ENCODE measurements around the gene TPCN1.
A peak's percentile ranks its signal among the peaks of the same experiment; 100 is the strongest.

TPCN1 gene

DNA sequence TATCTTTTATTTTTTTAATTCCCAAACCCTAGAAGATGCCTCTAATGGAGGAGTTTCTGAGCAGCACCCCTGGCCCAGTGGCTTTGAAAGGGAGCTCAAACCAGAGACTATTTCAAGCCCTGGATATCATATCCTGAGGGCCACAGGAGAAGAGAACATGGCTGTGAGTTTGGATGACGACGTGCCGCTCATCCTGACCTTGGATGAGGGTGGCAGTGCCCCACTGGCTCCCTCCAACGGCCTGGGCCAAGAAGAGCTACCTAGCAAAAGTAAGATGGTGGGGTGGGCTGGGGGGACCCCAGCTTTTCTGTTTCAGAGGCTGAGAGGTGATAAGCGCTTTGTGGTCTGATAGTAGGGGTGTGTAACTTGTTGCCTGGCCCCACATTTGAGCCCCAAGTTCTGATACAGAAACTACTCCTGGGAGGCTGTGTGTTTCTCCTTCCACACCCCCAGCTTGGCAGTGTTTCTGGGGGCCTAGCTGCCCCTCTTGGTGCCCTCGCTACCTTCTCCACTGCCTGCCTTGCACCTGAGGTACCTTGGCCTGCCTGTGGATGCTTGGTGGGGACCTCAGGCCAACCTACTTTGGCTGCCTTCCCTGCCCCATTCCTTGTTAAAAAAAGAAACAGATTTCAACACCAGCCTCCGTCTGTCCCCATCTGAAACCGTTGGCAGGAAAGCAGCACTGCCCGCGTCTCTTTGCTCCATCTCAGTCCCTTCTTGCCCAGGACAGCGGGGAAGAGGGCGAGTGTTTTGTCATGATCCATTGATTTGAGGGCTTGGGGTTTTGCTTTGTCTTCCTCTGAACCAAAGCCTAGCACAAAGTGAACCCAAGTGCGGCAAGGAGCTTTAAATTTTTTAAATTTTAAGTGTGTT is 5.7 kb downstream of the TPCN1 start:
- DNase-seq (ENCODE audit: low read depth) = no peak

DNA sequence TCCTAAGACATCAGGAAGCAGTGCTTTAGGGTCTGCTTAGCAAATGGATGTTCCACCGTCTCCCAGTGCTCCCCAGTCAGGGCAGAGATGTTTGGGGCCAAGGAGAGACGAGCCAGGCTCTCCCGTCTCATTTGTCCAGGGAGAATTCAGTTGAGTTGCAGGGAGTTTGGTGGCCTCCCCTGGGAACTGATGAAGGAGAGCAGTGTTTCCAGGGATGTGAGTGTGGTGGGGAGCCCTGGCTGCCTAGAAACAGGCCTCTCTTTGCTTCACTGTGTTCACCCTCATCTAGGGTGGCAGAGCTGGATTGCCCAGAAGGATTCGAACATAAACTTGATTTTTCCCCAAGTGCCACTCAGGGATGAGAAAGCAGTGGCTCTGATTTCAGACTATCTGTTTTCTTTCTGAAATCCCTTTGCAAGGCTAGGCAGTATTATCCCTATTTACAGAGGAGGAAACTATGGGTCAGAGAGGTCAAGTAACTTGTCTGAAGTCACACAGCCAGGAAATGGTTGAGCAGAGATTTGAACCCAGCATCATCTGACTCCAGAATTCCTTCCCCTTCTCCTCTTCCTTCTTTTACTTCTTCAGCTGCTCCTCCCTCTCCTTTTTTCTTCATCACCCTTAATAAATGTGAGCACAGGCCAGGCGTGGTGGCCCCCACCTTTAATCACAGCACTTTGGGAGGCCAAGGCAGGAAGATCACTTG is 6.6 kb downstream of the TPCN1 start:
- no peak for DNase-seq (ENCODE audit: low read depth)

DNA sequence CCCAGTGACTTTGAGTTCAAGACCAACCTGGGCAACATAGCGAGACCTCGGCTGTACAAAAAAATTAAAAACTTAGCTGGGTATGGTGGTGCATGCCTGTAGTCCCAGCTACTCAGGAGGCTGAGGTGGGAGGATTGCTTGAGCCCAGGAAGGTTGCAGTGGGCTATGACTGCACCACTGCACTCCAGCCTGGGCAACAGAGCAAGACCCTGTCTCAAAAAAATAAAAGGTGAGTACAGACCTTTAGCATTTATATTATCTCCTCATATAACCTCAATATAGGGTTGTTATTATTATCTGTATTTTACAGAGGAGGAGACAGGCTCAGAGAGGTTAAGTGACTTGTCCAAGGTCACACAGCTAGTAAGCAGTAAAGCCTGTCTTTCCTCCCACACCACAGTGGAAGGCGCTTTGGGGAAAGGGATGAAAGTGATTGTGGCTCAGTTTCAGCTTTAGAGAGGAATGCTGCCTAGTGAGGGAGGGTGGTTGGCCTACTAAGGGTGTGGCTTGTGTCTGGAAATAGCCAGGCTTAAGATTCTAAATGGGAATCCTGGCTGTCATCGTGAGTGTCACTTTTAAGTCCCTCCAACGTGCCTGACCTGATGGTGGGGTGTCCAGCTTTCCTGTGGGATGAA is 7.2 kb downstream of the TPCN1 start:
- DNase-seq (ENCODE audit: low read depth) = no peak

DNA sequence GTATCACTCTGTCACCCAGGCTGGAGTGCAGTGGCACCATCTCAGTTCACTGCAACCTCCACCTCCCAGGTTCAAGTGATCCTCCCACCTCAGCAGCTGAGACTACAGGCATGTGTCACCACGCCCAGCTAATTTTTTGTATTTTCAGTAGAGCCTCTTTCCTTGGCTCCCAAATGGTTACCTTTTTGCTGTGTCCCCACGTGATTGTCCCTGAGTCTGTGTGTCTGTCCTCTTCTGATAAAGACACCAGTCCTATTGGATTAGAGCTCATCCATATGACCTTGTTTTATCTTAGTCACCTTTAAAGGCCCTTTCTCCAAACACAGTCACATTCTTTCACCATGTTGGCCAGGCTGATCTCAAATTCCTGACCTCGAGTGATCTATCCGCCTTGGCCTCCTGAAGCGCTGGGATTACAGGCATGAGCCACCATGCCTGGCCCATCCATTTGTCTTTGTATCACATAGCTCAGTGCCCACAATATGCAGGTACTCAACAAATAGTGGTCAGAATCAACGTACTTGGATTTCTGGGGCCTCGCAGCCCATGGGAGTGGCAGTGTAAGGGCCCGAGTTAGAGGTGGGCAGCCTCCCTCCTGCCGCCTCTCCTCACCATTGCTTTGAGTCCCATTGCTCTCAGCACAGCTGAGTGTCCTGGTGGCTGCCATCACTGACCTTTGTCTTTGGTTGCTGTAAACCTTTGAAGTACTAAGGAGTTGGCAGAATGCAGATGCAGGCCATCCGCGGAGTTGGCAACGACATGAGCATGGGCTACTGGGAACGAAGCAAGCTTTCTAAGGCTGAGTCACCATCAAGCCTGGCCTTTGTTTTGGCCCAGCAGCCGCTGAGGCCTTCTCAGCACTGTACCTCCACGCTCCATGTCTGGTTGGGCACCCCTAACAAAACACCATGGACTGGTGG is 9.3 kb downstream of the TPCN1 start:
- DNase-seq (ENCODE audit: low read depth) = no peak

DNA sequence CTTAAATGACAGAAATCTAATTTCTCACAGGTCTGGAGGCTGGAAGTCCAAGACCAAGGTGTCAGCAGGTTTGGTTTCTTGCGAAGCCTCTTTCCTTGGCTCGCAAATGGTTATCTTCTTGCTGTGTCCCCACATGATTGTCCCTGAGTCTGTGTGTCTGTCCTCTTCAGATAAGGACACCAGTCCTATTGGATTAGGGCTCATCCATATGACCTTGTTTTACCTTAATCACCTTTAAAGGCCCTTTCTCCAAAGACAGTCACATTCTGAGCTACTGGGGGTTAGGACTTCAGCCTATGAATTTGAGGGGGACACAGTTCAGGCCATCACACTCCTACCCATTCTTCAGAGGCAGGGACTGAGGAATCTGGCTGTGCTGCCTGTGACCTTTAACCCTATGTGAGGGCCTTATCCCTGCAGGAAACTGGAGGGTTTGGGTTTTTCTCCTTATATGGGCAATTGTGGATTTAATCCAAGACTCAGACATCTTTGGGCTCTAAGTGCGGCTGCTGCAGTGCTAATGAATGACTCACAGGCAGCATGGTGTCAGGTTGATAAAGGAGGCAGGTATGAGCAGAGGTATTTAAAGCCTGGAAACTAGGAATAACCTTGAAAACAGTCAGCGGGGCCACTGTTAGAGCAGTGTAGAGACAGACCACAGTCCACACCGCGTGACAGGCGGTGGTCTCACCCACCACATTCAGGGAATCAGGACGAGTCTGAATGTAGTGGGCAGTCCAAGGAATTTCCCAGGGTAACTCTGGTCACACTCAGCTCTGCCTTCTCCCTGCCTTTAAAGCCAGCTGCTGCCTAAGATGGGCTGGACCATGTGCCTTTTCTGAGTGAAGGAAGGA is 10.2 kb downstream of the TPCN1 start:
- no peak for DNase-seq (ENCODE audit: low read depth)

DNA sequence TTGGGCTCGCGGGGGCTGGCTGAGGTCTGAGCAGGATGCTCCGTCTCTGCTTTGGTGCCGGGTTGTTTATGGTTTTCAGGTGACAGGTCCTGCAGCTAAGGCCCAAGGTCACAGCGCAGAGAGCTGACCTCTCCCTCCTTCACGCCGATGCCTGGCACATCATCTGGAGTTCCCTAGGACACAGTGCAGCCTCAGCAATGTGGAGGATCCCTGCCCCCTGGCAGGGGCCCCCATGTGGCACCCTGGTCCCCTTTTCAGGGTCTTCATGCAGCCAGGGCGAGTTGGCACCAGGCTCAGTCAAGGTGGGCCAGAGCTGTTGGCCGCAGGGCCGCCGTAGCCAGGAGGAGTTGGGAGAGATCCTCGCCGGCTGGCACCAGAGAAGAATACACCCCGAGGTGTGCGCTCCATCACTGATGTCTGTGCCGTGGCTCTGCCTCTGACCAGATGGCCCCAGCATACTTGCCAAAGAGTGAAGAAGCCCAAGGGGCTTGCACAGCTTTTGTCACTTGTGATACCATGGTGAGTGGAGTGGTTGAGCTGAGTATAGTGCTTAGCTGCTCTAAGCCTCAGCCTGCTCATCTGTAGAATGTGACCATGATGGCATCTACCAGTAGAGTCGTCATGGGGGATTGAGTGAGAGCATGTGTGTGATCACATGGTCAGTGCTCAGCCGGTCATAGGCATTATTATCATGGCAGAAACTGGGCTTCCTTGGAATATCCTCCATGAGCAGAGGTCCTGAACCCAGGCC is 11.0 kb downstream of the TPCN1 start:
- DNase-seq (ENCODE audit: low read depth) = no peak

DNA sequence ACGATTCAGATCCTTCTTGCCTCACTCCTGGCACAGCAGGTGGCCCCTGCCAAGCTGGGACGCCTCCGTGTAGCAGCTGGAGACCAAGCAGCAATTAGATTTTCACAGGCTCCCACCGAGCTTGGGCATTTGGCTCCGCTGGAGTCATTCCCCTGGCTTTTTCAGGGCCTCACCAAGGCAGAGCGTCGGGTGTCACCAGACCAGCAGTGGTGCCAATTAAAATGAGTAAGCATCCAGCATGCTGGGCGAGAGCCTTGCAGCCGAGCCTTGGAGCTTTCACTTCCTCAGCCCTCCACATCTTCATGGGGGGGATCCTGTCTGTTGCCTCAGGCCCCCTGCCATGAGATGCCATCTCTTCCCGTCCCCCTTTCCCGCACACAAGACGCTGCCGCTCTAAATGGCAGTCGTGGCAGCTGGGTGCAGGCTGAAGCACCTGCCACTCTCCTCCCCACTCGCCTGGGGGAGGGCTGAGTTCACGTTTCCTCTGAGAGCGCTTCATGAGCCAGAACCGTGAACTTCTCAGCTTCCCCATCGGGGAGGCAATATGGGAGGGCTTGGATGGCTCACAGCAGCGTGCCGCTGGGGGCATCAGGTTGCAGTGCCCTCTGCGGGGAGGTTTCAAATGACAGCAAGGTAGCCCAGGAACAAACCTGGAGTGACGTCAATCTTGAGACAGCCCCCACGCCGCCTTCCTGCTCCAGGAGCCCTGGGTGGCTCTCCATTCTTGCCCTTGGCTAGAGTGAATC is 11.7 kb downstream of the TPCN1 start:
- peak; percentile 38 for DNase-seq (ENCODE audit: low read depth)

DNA sequence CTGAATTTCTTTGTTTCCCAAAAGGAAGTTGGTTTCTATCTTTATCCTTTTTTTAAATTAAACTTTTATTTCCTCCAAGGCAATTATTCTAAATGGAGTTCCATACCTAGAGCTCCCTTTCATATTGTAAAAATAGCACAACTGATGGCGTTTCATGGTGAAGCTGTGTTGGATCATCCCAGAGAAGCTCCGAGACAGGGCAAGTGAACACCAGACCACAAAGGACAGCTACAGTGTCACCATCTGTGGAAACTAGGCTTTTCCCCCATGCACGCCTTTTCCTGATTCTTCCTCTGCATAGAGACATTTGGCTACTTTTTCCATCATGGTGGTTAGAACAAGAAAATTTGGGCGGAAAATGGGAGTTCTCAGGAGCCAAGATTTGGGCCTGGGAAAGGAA is 12.7 kb downstream of the TPCN1 start:
- no peak for DNase-seq (ENCODE audit: low read depth)

DNA sequence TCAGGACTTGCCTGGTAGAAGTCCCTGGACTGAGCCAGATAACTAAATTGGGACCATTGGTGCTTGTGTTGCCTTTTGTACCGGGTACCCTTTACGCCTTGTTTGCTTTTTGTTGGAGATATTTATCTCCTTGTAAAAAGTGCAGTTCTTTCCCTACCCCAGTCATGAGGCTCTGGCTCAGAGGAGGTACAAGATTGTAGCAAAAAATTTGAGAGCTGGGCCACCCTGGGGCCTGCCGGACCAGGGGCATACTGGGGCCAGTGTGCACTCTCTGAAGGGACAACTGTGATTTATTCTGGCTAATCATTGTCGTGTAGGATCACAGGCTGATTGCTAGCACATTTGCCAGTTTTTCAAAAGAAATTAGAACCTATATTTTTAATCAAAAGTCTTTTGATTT is 13.2 kb downstream of the TPCN1 start:
- DNase-seq (ENCODE audit: low read depth) = no peak

DNA sequence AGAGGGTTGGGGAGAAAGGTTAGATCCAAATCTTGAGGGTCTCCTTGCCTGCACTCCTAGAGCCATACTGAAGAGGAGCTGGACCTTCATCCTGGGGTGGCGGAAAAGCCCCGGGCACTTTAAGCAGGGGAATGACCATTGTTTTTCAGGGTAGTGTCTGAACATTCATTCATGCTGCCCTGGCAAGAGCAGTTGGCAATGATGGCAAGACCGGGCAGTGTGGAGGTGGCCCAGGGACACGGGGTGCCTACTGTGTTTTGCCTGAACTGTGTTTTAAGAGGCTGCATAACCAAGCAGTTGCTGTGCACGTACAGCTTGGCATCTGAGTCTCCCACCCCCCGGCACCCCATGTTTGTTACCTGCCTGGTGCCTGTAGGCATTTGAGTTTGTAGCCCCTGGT is 14.7 kb downstream of the TPCN1 start:
- no peak for DNase-seq (ENCODE audit: low read depth)

DNA sequence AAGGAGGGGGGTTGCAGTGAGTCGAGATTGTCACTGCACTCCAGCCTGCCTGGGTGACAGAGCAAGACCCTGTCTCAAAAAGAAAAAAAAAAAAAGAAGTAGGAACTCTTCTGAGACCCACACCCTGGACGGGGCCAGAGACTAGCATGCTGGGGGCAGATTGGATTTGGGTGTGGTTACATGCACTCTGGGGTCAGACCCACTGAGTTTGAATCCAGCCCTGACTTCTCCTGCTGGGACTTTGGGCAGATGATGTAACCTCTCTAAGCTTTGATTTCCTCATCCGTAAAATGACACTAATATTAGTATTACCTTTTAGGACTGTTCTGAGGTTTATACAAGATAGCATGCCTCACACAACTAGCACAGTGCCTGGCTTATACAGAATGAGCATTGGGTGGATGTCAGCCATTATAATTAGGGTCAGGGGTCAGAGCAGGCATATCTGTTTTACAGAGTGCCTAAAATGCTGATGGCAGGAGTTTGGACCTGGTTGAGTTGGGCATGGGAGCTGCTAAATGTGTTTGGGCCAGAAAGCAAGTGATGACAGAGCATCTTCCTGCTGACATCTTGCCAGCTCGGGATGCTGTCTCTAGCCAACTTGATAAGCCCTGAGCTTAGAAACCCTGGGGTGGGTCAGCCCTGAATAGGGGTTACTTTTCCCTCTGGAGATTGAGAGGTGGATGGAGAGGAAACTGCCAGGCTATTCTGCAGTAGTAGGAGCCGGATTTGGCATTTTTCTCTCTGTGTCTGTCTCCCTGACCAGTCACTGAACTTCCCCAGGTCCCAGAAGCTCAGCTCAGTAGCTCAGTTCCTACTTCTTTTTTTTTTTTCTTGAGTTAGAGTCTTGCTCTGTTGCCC is 15.5 kb downstream of the TPCN1 start:
- no peak for DNase-seq (ENCODE audit: low read depth)

DNA sequence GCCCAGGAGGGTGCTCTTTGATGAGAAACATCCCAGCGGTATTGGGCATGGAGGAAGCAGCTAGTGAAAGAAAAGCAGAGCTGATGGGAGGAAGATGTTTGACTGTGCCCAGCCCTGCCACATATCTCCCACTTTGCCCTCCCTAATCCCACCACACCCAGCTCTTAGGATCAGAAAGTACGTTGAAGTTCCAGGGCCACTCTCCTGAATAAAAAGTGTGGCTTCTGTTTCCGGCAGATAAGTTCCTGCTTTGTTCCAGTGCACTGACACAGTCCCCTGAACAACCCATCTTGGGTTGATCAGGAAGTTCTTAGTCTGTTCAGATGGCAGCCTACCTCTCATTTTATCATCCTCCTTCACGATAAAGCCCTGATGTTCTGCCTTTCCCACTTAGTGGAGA is 16.5 kb downstream of the TPCN1 start:
- DNase-seq (ENCODE audit: low read depth) = no peak

DNA sequence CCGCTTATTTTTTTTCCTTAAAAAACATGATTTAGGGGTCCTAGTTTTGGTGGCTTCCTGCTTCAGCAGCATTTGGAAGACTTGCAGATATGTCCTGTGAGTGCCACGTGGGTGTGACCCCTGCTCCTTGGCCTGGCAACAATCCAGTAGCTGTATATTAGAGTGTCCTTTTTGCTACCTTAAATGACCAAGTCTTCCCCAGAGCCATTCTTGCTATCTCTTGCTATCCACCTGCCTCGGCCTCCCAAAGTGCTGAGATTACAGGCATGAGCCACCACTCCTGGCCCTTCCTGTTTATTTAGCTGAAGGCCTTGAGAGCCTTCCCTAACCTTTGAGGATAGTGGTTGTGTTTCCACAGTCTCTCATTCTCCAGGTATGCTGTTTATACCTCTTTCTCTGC is 17.0 kb downstream of the TPCN1 start:
- DNase-seq (ENCODE audit: low read depth) = no peak

DNA sequence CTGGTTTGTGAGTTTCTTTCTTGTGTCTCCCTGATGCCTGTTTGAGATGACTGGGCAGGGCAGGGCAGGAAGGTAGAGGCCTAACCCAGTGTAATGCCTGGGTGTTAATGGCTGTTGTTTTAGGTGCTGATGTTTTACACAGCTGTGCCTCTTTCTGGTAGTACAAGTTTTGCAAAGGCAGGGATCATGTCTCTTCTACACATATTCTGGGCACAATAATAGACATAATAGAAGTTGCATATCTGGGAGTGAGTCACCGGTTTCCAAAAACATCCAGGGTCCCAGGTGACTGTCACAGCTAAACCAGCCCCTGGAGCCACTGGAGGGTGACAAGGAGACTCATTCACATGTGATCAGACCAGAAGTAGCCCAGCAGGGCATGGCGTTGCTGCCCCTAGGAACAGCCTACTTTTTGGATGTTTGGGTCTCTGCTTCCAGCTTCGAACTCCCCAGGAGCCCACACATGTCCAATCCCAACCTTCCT is 18.1 kb downstream of the TPCN1 start:
- no peak for DNase-seq (ENCODE audit: low read depth)

DNA sequence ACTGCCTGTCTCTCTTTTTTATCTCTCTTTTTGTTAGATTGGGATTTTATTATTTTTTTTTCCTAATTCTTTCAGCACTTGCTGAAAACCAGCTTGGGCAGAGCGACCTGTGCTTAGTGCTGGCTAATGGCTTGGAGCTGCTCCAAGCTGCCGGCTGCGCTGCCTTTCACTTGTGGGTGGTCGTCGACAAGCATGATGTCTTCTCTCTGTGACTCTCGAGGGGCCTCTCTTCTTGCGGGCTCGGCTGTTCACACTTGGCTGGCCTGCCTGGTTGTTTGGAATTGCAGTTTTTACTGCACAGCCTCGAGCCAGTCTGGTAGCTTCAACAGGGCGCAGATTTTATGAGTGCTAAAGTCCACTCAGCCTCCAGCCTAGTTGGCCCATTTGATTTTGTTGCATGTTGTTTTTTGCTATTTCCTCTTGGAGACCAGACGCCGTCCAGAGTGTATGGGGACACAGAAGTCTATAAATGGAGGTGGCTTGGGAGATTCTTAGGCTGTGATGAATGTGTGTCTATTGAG is 18.6 kb downstream of the TPCN1 start:
- no peak for DNase-seq (ENCODE audit: low read depth)

DNA sequence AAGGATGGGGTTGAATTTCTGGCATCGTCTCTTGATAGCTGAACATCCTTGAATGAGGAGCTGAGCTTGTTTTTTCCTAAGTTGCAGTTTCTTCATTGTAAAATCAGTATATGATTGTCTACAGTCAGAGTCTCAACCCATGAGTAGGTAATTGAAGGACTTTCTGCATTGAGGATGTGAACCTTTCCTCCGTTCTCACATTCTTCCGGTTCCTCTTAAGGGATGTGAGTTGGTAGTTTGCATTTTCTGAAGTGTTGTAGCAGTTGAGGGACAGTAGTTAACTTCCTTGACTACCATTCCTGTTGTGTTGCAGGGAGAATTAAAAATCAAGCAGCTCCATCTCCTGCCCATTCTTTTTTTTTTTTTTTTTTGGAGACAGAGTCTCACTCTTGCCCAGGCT is 19.1 kb downstream of the TPCN1 start:
- DNase-seq (ENCODE audit: low read depth) = no peak

DNA sequence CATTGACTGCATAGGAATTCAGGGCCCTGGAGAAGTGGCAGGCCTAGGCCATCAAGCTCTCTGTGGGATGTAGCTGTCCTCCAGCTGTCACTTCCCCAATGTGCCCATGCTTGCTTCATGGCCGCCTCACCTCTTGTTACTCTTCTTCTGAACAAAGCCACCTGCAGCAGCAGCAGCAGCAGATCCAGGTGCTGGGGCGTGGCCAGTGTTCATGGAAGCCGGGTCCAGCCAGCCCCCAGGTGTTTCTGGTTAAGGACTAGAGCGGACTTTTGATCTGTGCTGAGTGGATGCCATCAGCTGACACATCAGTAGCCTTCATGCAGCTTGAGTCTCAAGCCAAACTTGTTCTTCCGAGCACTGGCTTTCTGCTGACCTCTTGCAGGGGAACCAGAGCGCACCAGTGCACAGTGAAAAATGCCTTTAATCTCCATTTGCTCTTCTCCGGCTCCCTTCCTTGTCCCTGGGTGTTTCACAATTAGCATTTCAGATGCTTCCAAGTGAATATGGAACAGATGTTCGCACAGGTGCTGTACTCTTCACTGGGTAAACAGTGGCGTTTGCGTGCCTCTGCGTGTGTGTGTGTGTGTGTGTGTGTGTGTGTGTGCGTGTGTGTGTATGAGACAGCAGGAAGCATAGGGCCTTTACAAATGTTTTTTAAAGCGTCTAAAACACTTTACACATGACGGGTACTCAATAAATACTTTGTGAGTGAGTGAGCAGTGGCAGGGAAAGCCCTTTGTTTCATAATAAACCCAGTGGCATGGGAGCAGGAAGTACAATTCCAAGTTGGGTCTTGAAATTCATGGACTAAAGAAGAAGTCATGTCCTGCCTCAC is 20.1 kb downstream of the TPCN1 start:
- no peak for DNase-seq (ENCODE audit: low read depth)
